GM21360 (cell line): ENCODE measurements around the gene GBE1.
"Not testable (repeated sequence)": the region's sequence is repeated elsewhere in the genome, so short reads cannot be mapped to it uniquely, and the experiment has no call there.

ENCODE experiments used
- ATAC-seq: cut with Tn5 transposase; IDR thresholded peaks from one replicate; pipeline ENCODE4 v1.9.1; 2021; ENCODE audit warnings: mild to moderate bottlenecking, moderate library complexity; ENCODE audit not compliant: unreplicated experiment

Gene GBE1

GRCh38 chr3:81760924-81761903, at the start of gene GBE1:
TSS of gene GBE1 (minus strand) at chr3:81761645. CDS start at chr3:81761517, 128 bp downstream.
- ATAC-seq = peak; percentile 82

- no peak for ATAC-seq
These were observed 47.5 kb upstream of the GBE1 start for GRCh38 chr3:81808900-81809299.

- ATAC-seq = no peak
These were observed 38.0 kb upstream of the GBE1 start for GRCh38 chr3:81799403-81799802.

GRCh38 chr3:81793410-81793809, 32.0 kb upstream of the GBE1 start:
- peak; percentile 55 for ATAC-seq

- ATAC-seq = no peak
These were observed 28.7 kb upstream of the GBE1 start for GRCh38 chr3:81790117-81790516.

- no peak for ATAC-seq
These were observed 28.2 kb upstream of the GBE1 start for GRCh38 chr3:81789691-81790090.

- peak; percentile 80 for ATAC-seq
These were observed 27.2 kb upstream of the GBE1 start for GRCh38 chr3:81788610-81789009.

- no peak for ATAC-seq
These were observed 26.6 kb upstream of the GBE1 start for GRCh38 chr3:81788044-81788443.

GRCh38 chr3:81782585-81782984, 21.1 kb upstream of the GBE1 start:
- no peak for ATAC-seq

- no peak for ATAC-seq
These were observed 17.3 kb upstream of the GBE1 start for GRCh38 chr3:81778678-81779182.

- peak; percentile 53 for ATAC-seq
These were observed 15.2 kb upstream of the GBE1 start for GRCh38 chr3:81776643-81777042.

- no peak for ATAC-seq
These were observed 9.3 kb upstream of the GBE1 start for GRCh38 chr3:81770710-81771109.

- ATAC-seq = no peak
These were observed 7.9 kb upstream of the GBE1 start for GRCh38 chr3:81769299-81769698.

- not testable (repeated sequence) for ATAC-seq
These were observed 5.9 kb upstream of the GBE1 start for GRCh38 chr3:81767250-81767859.

GRCh38 chr3:81765400-81765799, 4.0 kb upstream of the GBE1 start:
- no peak for ATAC-seq

- ATAC-seq = no peak
These were observed 3.2 kb upstream of the GBE1 start for GRCh38 chr3:81764665-81765064.

- no peak for ATAC-seq
These were observed 2.6 kb upstream of the GBE1 start for GRCh38 chr3:81764002-81764401.

GRCh38 chr3:81763001-81763400, 1.6 kb upstream of the GBE1 start:
- no peak for ATAC-seq

GRCh38 chr3:81761904-81762580, 597 bp upstream of the GBE1 start:
- ATAC-seq = no peak

- ATAC-seq = no peak
These were observed 1.2 kb downstream of the GBE1 start for GRCh38 chr3:81760215-81760614.

GRCh38 chr3:81758771-81759170, 2.7 kb downstream of the GBE1 start:
- ATAC-seq = not testable (repeated sequence)
